ENCODE data around the gene TACC2. TPM values are rescaled to one million over a fixed set of nuclear protein-coding genes. Genes with fewer than 3 reads are reported as not detected.
"Not testable (repeated sequence)": the region's sequence is repeated elsewhere in the genome, so short reads cannot be mapped to it uniquely, and the experiment has no call there.

The TACC2 gene
- polyA plus RNA-seq, 4 donors: 40.9 to 55.4 (median 45.8) TPM

DNA sequence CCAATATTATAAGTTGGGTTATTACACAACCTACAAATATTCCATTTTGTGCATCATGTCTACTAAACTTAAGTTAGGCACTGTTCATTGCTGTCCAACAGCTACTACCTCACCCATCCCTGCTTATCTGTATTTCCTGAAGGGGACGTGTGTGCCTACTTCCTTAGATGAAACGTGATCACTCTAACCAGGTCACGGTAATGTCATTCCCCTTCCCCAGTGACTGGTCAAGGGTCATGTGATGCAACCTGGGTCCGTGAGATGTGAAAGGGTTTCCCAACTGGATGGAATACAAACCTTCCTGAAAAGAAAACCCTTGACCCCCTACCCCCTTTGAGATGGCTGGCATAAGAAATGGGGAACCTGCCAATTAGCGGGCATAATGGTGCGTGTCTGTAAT lies 12.4 kb upstream of the TACC2 start:
- no peak for DNase-seq (ENCODE audit: low read depth in 4 of 4, low spot score in 3 of 4)

DNA sequence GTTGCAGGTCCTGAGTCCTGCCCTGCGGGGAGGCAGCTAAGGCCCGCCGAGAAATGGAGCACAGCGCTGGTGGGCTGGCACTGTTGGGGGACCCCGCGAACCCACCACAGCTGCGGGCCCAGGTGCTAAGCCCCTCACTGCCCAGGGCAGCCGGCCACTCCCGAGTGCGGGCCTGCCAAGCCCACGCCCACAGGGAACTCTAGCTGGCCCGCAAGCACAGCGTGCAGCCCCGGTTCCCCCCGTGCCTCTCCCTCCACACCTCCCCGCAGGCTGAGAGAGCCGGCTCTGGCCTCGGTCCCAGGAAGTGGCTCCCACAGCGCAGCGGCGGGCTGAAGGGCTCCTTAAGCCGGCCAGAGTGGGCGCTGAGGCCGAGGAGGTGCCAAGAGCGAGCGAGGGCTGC lies 10.5 kb upstream of the TACC2 start:
- no peak for DNase-seq (ENCODE audit: low read depth in 4 of 4, low spot score in 3 of 4)

DNA sequence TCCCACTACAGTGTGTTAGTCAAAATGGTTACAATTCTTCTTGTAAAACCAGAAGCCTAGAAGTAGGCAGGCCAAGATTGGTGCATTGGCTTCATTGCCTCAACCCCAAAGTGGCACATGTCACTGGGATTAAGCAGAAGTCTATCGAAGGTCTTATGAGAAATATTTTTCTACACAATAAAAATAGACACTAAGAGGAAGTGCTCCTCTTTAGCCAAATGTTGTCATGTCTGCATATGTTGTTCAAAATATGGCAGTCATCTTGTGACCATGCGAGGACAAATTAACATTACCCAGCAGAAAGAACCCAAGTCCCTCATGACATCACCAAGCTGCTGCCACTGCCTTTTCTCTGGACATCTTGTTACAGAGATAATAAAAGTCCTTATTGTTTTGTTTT lies 7.6 kb upstream of the TACC2 start:
- no peak for DNase-seq (ENCODE audit: low read depth in 4 of 4, low spot score in 3 of 4)

DNA sequence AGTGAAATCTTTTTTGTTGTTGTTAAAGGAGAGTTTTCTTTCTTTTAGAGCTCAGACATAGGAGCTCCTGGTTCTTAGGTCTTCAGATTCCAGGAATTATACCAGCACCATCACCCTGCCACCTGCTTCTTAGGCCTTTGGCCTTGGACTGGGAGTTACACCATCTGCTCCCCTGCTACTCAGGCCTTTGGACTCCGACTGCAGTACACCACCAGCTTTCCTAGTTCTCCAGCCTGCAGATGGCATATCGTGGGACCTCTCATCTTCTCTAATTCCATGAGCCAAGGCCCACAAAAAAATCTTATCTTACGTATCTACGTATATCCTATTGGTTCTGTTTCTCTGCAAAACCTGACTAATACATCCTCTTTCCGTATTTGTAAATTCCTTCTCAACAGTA lies 5.1 kb upstream of the TACC2 start:
- DNase-seq (ENCODE audit: low read depth in 4 of 4, low spot score in 3 of 4): no peak

DNA sequence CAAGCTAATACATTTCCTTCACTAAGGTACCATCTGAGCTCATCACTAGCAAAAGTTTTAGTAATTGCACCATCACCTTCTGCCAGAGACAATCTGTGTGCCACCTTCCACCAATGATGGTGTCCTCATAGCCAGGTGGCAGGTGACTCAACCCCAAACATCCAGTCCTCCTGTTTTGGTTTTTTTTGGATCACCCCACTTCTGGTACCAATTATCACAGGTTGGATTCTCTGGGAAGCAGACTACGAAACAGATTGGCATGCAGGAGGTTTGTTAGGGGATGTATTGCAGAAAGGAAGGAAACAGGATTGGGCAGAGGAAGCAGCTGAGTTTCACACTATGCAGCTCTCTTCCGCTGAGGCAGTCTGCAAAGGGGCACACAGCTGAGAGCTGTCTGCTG lies 4.5 kb upstream of the TACC2 start:
- no peak for DNase-seq (ENCODE audit: low read depth in 4 of 4, low spot score in 3 of 4)

DNA sequence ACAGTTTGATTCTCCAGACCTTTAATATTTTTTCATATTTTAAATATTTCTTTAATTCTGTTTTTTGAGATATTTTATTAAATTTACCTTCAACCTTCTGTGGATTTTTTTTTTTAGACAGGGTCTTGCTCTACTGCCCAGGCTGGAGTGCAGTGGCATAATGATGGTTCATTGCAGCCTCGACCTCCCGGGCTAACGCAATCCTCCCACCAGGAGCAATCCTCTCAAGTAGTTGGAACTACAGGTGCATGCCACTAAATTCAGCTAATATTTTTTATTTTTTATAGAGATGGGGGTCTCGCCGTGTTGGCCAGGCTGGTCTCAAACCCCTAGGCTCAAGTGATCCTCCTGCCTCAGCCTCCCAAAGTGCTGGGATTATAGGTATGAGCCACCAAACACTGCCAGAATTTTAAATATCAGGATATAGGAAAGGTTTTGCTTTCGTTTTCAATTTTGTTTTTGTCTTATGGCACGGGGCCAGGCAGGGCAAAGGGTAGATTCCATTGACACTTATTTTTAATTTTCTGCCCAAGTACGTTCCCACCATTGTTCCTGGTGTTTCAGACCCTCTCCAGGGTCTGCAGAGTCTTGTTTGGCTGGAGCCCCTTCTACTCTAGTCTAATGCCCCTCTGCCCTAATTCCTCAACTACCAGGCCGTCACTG lies 1.2 kb downstream of the TACC2 start:
- DNase-seq (ENCODE audit: low read depth in 4 of 4, low spot score in 3 of 4): no peak

DNA sequence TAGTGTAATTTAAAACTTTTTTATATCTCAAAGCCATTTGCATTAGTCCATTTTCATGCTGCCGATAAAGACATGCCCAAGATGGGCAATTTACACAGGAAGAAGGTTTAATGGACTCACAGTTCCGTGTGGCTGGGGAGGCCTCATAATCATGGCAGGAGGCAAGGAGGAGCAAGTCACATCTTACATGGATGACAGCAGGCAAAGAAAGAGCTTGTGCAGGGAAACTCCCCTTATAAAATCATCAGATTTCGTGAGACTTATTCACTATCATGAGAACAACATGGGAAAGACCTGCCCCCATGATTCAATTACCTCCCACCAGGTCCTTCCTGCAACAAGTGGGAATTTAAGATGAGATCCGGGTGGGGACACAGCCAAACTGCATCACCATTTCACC lies 2.8 kb downstream of the TACC2 start:
- DNase-seq (ENCODE audit: low read depth in 4 of 4, low spot score in 3 of 4): not testable (repeated sequence)

DNA sequence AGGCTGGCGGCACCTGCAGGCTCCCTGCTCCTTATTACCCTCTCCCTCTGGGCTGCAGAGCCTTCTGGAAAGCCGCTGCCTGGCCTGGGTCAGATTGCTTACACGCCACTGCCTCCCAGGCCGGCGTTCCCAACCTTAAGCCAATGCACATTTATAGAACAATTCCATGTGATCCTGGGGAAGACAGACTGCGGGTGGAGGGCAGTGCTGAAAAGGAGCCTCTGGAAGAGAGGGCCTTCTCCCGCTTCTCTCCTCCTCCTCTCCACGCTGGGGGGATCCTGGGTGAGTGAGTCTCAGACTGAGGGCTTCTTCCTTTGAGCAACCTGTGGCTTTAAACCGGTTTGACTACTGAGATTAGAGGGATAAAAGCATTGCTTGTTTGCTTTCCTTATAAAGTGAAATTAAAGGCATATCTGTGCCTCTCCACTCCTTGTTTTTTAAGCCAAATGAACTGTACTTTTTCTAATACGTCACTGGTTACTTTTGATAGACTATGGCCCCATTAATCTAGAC lies 5.5 kb downstream of the TACC2 start:
- DNase-seq (ENCODE audit: low read depth in 4 of 4, low spot score in 3 of 4): peak in 1 of 4 donors; percentile 23

DNA sequence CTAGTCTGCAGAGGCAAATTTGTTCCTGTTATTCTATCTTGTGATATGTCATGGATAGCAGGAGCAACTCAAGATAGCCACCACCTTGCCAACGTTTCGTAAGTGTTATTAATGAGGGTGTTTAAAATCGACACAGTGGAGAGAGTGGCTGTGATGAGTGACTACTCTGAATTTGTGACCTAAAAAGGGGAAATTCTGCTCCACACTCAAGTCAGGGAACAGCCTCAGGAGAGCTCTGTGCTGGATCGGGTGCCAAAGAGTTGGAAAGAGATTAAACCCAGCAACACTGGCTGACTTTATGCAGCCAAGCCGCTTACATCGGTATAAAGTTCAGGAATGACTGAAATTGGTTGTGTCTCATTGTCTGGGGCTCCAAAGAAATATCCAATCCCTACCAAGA lies 9.5 kb downstream of the TACC2 start:
- DNase-seq (ENCODE audit: low read depth in 4 of 4, low spot score in 3 of 4): no peak

DNA sequence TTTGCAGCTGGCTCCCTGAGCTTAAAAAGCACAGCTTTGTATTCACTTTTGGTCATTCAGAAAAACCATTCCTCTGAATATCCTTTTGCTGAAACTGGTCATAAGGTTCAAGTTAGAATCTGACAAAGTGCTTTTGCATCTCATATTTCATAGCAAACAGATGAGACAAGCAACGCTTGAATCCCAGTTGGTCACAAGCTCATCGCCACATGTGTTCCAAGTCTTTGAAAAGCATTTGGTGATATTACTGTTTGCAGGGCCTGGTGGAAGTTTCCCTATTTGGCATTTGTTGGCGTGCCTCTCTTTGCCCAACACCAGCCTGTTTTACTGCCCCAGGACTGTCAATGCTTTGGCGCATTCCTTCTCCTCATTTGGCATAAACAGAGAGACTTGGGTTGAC lies 10.3 kb downstream of the TACC2 start:
- DNase-seq (ENCODE audit: low read depth in 4 of 4, low spot score in 3 of 4): no peak

DNA sequence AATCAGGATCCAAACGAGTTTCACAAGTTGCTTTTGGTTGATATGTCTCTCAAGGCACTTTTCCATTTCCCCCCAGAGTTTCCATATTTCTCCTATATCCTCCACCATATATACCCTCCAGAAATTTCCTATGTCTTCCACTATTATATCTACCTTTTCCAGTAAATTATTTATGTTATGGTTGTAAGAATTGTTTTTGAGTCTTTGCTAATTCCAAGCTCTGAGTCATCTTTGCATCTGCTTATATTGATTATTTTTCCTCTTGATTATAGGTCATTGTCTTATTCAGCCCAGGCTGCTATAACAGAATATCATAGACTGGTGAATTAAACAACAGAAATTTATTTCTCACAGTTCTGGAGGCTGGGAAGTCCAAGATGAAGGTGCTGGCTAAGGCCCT lies 12.7 kb downstream of the TACC2 start:
- DNase-seq (ENCODE audit: low read depth in 4 of 4, low spot score in 3 of 4): no peak

DNA sequence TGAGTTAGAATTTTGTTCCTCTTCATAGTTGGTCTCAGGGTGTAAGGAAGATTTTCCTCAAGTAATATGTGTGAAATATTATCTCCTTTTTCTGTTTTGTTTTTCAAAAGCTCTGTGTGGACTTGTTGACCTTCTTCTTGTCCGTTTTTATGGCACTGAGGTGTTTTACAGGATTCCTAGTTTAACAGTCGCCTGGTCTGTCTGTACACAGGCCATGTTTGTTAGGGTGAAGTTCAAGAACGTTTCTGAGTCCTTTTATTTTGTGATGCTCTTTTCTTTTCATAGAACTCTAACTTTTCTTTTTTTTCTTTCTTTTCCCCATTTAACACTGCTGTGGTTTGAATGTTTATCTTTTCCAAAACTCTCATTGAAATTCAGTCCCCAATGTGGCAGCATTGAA lies 18.5 kb downstream of the TACC2 start:
- DNase-seq (ENCODE audit: low read depth in 4 of 4, low spot score in 3 of 4): no peak

DNA sequence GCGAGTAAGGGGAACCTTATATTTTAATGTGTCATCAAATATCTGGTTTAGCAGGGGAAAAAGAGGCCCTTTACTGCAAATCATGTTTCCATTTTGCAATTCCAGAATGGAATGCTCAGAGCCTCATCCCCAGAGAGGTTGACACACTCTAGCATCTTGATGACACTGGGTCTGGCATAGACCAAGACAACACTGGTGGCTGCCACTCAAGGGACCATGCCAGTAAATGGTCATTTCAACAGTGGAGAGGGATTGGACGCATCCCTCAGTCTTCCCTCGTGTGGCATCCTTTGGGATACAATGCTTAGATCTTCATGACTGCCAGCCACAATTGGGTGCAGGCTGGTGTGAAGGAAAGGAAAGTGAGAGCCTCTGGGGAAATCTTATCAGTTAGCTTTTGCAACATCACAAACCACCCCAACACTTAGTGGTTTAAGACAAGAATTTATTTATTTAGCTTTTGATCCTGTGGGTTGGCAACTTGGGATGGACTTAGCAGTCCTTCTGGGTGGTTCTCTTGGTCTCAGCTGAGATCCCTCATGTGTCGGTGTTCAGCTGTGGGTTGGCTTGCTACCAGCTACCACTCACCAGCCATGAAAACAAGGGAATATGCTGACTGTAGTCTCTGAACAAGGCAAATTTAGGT lies 21.6 kb downstream of the TACC2 start:
- DNase-seq (ENCODE audit: low read depth in 4 of 4, low spot score in 3 of 4): no peak

DNA sequence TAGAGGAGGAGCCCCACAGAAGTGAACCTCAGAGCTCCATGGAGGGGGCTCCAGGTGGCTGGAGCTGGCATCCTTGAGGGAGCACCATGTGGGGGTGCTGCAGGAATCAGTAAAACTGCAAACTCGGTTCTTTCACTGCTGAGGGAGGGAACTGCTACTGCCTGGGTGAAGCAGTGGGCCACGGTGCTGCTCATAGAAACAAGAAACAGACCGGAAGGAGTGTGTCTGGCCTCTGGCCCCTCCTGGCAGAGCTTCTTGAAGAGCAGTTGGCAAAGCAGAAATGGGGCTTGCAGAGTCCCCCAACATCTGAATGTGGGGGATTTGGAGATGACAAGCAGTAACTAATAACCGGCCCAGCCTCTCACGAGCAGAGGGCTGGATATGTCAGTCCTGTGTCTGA lies 23.8 kb downstream of the TACC2 start:
- DNase-seq (ENCODE audit: low read depth in 4 of 4, low spot score in 3 of 4): no peak

DNA sequence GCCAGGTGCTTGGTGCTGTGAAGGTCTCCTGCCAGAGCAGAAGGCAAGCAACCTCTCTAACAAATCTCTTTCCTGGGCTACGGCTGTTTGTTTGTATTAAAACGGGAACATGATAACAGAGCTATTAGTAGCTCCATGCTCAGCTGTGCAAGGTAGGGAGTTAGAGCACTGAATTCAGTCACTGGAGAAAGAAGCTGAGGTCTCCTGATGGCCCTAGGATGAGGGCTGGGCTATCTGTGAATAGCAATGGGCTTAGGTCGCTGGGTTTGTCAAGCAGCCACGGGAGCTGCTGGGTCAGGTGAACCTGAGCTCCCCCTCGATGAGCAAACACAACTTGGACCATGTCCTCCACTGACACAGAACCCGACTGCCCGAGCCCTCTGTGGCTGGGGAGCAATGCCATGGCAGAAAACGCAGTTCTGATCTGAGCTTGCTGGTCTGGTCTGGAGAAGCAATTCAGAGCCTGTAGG lies 24.4 kb downstream of the TACC2 start:
- DNase-seq (ENCODE audit: low read depth in 4 of 4, low spot score in 3 of 4): no peak

DNA sequence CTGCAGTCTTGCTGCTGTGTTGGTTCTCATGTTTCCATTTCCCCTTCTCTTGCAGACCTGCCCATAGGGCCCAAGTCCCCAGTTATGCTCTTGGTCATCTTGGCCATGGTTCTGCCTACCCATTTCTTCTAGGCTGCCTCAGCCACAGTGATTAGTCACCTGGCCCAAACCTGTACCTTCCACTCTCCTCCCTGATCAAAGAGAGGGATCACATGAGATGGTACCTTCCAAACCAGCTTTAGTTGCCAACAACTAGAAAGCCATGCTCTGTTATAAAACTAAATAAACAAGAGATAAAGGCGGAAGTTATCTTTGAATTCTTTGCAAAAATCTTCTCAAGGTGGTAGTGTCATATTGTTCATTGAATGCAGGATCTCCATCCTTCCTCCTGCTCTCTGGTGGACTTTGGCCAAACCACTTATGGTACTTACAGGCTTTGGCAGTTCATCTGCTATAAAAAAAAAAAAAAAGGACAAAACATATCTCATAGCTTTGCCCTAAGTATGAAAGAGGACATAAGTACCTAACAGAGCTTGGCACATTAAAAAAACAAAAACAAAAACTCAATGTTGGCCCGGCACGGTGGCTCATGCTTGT lies 25.8 kb downstream of the TACC2 start:
- DNase-seq (ENCODE audit: low read depth in 4 of 4, low spot score in 3 of 4): no peak

DNA sequence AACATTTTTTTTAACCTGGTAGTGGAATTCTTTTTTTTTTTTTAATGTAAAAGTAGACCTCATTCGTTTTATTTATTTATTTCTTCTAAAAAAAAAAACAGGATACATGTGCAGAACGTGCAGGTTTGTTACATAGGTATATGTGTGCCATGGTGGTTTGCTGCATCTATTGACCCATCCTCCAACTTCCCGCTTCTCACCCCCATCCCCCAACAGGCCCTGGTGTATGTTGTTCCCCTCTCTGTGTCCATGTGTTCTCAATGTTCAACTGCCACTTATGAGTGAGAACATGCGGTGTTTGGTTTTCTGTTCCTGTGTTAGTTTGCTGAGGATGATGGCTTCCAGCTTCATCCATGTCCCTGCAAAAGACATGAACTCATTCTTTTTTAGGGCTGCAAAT lies 29.0 kb downstream of the TACC2 start:
- DNase-seq (ENCODE audit: low read depth in 4 of 4, low spot score in 3 of 4): not testable (repeated sequence)

DNA sequence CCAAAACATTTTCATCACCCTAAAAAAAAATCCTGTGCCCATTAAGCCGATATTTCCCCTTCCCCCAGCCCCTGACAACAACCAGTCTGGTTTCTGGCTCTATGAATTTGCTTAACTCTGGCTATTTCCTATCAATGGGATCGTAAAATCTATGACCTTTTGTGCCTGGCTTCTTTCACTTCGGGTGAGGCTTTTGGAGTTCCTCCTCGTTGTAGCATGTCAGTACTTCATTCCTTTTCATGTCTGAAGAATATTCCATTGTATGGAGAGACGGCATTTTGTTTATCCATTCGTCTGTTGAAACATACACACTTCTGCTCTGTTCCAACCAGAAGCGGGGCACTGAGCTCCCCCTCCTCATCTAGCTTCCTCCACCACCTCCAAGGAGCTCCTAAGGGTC lies 29.5 kb downstream of the TACC2 start:
- no peak for DNase-seq (ENCODE audit: low read depth in 4 of 4, low spot score in 3 of 4)

DNA sequence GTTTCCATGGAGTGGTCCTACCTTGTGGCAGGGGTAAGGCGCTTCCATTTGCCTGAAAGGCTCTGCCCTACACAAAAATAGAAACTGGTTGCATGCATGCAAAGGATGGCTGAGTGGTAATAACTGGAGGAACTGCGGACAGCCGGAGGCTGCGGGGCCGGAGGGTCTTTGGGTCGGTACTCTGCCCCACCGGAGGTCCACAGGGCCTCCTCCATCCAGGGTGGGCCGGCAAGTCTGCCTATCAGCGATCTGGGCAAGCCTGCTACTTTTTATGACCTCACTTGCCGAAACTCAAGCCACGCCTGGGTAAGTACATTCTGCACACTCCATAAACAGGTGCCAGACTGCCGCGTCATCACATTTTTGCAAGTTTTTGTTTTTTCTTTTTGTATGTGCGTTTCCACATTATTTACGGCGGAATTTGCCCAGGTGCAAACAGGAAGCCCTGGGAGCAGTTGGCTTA lies 30.0 kb downstream of the TACC2 start:
- peak in 1 of 4 donors; percentile 22 for DNase-seq (ENCODE audit: low read depth in 4 of 4, low spot score in 3 of 4)

DNA sequence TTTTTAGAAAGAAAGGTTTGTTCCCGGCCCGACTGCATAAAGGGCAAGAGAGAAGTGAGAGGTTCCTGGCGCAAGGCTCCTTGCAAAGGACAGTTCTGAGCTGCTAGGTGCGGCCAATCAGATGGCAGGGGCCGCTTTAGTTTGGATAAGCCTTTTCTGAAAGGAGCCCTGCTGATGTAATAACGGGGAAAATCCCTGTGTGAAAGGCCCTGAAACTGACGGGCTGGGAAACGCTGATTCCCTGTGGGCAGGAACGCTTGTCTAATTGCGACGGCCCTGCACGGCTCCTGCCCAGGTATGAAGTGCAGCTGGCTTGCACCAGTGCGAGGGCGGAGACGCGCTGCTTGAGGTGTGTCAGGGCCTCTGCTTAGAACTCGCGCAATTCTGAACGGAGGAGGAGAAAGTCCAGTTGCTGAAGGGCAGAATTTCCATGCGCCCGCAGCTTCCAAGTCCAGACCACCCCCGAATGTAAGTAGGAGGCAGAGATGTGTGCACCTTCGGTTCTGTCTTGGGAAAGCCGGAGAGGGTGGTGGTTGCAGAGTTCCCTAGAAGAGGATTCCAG lies 30.5 kb downstream of the TACC2 start:
- peak; percentile 26 to 65 (median 39) for DNase-seq (ENCODE audit: low read depth in 4 of 4, low spot score in 3 of 4)

DNA sequence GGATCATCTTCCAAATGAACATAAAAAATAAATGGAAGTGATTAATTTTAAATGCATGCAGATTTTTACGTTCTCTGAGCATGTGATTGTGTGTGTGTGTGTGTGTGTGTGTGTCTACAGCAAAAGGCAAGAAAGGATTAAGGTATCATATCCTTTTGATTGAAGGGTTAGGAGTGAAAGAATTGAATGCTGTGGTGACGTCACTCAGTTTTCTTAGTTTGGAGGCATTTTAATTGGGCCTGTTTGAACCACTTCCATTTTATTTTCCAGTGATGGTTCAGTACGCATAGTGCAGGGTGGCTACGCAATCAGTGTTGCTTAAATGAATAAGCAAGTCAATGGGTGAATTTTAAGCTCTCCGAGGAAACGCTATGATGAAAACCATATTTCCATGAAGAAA lies 31.3 kb downstream of the TACC2 start:
- no peak for DNase-seq (ENCODE audit: low read depth in 4 of 4, low spot score in 3 of 4)

DNA sequence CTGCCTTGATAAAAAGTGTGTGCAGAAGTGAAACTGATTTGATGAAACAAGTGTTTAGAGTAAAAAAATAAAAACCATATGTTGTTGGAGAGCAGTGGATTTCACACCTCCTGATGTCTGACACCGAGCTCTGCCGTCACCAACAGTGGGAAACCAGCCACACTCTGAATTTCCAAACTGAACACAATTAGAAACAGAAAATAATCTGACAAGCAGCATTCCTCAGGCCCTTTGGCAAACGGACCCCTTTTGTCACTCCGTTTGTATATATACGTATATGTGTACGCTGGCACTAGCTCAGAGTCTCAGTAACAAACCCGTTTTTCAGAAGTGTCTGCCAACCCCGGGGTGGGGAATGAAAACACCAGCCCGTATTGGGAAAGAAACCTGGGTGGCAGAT lies 32.4 kb downstream of the TACC2 start:
- no peak for DNase-seq (ENCODE audit: low read depth in 4 of 4, low spot score in 3 of 4)
